Kidney (tissue), 14 donors: Measurements from ENCODE around the gene SUSD4. TPM values are rescaled to one million over a fixed set of nuclear protein-coding genes. Genes with fewer than 3 reads are reported as not detected.
"Not testable (repeated sequence)": the region's sequence is repeated elsewhere in the genome, so short reads cannot be mapped to it uniquely, and the experiment has no call there.

Experiments used
- DNase-seq, 5 donors: peaks; one replicate each; pipeline ENCODE4 v3.0.0-alpha.2; 2013 to 2020
- FAIRE-seq: peaks from 2 replicates; lab custom pipeline; 2012; peaks lifted over from hg19 to GRCh38; lab: Jason Lieb, UNC
- H3K27ac ChIP-seq, 2 donors: one replicate each; pipeline ENCODE4 v1.7.0; 2013; ENCODE audit warnings: low read depth in 2 of 2, low read length in 2 of 2, inconsistent platforms in 1 of 2
- H3K27me3 ChIP-seq: one replicate; pipeline ENCODE4 v1.7.1; 2013; ENCODE audit warnings: low read length, inconsistent platforms; ENCODE audit not compliant: control insufficient read depth, insufficient read depth
- H3K36me3 ChIP-seq, 3 donors: one replicate each; pipeline versions ENCODE4 v1.7.0 to v1.7.1; 2013; ENCODE audit warnings: low read length in 3 of 3, control low read depth in 1 of 3, inconsistent platforms in 1 of 3; ENCODE audit not compliant: insufficient read depth in 3 of 3, control insufficient read depth in 2 of 3
- H3K4me1 ChIP-seq, 3 donors: one replicate each; pipeline versions ENCODE4 v1.7.0 to v1.7.1; 2013; ENCODE audit warnings: low read length in 3 of 3, inconsistent platforms in 1 of 3, low read depth in 1 of 3; ENCODE audit not compliant: control insufficient read depth in 2 of 3, insufficient read depth in 2 of 3
- H3K4me3 ChIP-seq, 3 donors: one replicate each; pipeline versions ENCODE4 v1.7.0 to v1.8.1; 2013; ENCODE audit warnings: low read length in 3 of 3, control low read depth in 1 of 3, inconsistent platforms in 1 of 3
- H3K9ac ChIP-seq, 3 donors: one replicate each; pipeline versions ENCODE4 v1.7.0 to v1.7.1; 2013; ENCODE audit warnings: low read length in 3 of 3, control low read depth in 1 of 3, inconsistent platforms in 1 of 3
- H3K9me3 ChIP-seq, 3 donors: one replicate each; pipeline versions ENCODE4 v1.7.0 to v1.7.1; 2013; ENCODE audit warnings: low read length in 3 of 3, control low read depth in 1 of 3, inconsistent platforms in 1 of 3; ENCODE audit not compliant: control insufficient read depth in 2 of 3, insufficient read depth in 1 of 3
- CTCF ChIP-seq: IDR thresholded peaks from 3 replicates; pipeline ENCODE4 v1.5.1; 2012; ENCODE audit warnings: mild to moderate bottlenecking, moderate library complexity, borderline replicate concordance; ENCODE audit not compliant: insufficient read depth; ENCODE audit errors: extremely low read depth
- intact Hi-C: fragments of 100-400 bp; cut with DNase I; formaldehyde crosslinking; loops from one replicate; pipeline ENCODE4 v1.11.1; 2022
- polyA plus RNA-seq: library from polyadenylated mRNA; stranded (reverse); fragments of 350-450 nt; fragmentation: Illumina TruSeq; extraction: RNeasy Lipid Tissue Mini Kit (QIAGEN cat#74804); gene quantifications from one replicate; pipeline ENCODE4 v1.2.3, GENCODE V29; 2014; ENCODE audit warnings: low read depth, low replicate concordance; ENCODE audit not compliant: insufficient read depth
- total RNA-seq: library from RNA; stranded (reverse); fragmentation: NEBNext Ultra II Directional; extraction: Animal tissue kit (Norgen Biotek cat#: 25700); gene quantifications from one replicate; pipeline ENCODE4 v1.2.1, GENCODE V29; 2021
- donor health status: control.
- donor health status: control.
- donor health status: control.
- donor health status: control.
- donor health status: control.
- donor health status: DM: yes; HTN: yes; CAD: no.
- donor health status: Normal renal cell carcinoma (clear cell type).

SUSD4 gene
- total and polyA plus RNA-seq, 2 donors from 2014 or later, result 14.0 to 23.7 TPM

- Histone ChIP-seq H3K27me3 (no peaks in the 10 kb centered on the region), H3K9me3 (no peaks in the 10 kb centered on the region), H3K27ac (no peak overlapping the region), H3K36me3 (no peaks in the 10 kb centered on the region), H3K4me3 (no peak overlapping the region), H3K9ac (no peak overlapping the region), H3K4me1 (no peaks in the 10 kb centered on the region)
- no peak for FAIRE-seq
- intact Hi-C loops, result no loop called here
- no peak for TF ChIP-seq CTCF
- DNase-seq, result no peak
These were observed 38.8 kb upstream of the SUSD4 start for GRCh38 chr1:223402790-223403142.

DNA sequence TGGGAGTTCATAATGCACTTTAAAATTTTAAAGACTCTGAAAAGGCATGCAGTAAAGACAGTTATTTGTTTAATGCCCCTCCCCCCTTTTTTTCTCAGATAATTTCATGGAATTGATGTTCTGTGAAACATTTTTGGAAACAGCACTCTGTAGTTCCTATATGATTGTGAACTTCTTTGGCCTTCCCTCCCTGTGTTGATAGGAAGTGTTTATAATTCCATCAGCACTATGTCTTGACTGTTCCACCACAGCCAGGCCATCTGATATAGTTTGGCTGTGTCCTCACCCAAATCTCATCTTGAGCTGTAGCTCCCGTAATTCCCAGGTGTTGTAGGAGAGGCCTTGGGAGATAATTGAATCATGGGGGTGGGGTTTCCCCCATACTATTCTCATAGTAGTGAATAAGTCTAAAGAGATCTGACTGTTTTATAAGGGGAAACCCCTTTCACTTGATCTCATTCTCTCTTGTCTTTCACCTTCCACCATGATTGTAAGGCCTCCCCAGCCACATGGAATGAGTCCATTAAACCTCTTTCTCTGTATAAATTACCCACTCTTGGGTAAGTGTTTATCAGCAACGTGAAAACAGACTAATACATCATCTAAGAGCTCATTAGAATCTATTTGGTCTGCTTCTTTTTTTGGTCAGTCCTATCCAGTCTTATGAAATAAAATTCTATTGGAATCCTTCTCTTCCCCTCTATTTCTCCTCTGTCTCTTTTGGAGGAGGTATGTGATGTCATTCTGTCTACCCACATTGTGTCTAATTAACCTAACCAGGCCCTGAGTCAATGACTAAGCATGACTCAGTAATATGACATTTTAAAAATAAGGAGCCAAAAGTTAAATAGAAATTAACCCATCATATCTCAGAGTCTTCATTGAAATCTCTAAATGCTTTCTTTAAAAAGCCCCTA lies 38.2 kb upstream of the SUSD4 start:
- DNase-seq (no peak), FAIRE-seq (no peak)
- Histone ChIP-seq H3K27me3 (no peaks in the 10 kb centered on the region), H3K27ac (no peak overlapping the region), H3K36me3 (no peaks in the 10 kb centered on the region), H3K9ac (no peak overlapping the region), H3K4me1 (no peaks in the 10 kb centered on the region), H3K9me3 (no peaks in the 10 kb centered on the region), H3K4me3 (no peak overlapping the region)
- no peak for TF ChIP-seq CTCF
- intact Hi-C loops, result no loop called here

GRCh38 chr1:223399393-223399792 lies 35.4 kb upstream of the SUSD4 start:
- H3K9me3 ChIP-seq, DNase-seq, FAIRE-seq, H3K4me1 ChIP-seq, H3K36me3 ChIP-seq, H3K27me3 ChIP-seq, intact Hi-C loops, H3K27ac ChIP-seq, H3K9ac ChIP-seq, H3K4me3 ChIP-seq: not testable (repeated sequence)

- no peaks in the 10 kb centered on the region for H3K4me1 ChIP-seq
- DNase-seq (no peak), FAIRE-seq (no peak)
- H3K9me3 ChIP-seq, result no peaks in the 10 kb centered on the region
- TF ChIP-seq CTCF, result no peak
- intact Hi-C loops, result no loop called here
- no peak overlapping the region for H3K27ac ChIP-seq
- no peaks in the 10 kb centered on the region for H3K36me3 ChIP-seq
- no peak overlapping the region for H3K9ac ChIP-seq
- H3K27me3 ChIP-seq, result no peaks in the 10 kb centered on the region
- no peak overlapping the region for H3K4me3 ChIP-seq
These were observed 30.7 kb upstream of the SUSD4 start for GRCh38 chr1:223394706-223395105.
